Measurements from ENCODE around the gene LCLAT1. TPM values are rescaled to one million over a fixed set of nuclear protein-coding genes. Genes with fewer than 3 reads are reported as not detected.
A peak's percentile ranks its signal among the peaks of the same experiment; 100 is the strongest.
"Not testable (repeated sequence)": the region's sequence is repeated elsewhere in the genome, so short reads cannot be mapped to it uniquely, and the experiment has no call there.

The LCLAT1 gene
- total RNA-seq, 1 donor from 2014 or later, result 25.4 TPM

DNA sequence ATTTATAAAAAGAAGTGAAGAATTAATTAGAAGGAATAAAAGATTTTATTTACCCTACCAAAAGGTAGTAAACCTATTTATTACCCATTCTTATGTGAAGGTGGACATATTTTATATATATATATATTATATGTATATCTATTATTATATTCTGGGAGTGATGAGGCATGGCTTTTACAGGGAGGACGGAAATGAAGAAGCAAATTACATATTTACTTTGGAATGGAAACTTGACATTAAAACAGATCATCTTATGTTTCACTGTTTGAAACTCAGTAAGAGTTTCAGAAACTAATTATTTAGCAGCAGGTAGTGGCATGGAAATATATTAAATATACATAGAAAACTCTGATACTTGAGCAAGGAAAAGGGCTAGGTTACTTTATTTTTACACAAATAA lies 143.4 kb downstream of the LCLAT1 start:
- DNase-seq (ENCODE audit: low read depth), result no peak

DNA sequence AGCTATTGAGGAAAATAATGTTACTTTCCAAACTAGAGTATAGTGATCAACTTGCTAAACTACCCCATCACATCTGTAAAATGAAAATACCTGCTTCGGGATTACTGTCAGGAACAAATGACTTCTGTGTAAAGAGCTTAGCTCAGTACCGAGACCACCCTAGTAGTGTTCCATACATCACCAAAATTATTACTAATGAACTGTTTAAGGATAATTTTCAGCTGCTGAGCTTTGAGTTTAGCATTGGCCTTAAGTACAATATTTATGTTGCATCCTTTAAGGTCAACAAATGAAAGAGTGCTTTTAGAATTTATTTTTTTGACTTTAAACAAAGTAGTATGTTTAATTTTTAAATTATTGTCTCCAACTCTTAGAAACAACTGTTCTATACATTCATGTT lies 144.1 kb downstream of the LCLAT1 start:
- DNase-seq (ENCODE audit: low read depth), result no peak

- no peak for DNase-seq (ENCODE audit: low read depth)
Measured at GRCh38 chr2:30601375-30601774, 154.3 kb downstream of the LCLAT1 start.

GRCh38 chr2:30605197-30605596 lies 158.2 kb downstream of the LCLAT1 start:
- no peak for DNase-seq (ENCODE audit: low read depth)

- DNase-seq (ENCODE audit: low read depth), result no peak
Measured at GRCh38 chr2:30608643-30609042, 161.6 kb downstream of the LCLAT1 start.

GRCh38 chr2:30611583-30611982 lies 164.5 kb downstream of the LCLAT1 start:
- DNase-seq (ENCODE audit: low read depth), result peak; percentile 23

- DNase-seq (ENCODE audit: low read depth), result peak; percentile 51
Measured at GRCh38 chr2:30612371-30612770, 165.3 kb downstream of the LCLAT1 start.

DNA sequence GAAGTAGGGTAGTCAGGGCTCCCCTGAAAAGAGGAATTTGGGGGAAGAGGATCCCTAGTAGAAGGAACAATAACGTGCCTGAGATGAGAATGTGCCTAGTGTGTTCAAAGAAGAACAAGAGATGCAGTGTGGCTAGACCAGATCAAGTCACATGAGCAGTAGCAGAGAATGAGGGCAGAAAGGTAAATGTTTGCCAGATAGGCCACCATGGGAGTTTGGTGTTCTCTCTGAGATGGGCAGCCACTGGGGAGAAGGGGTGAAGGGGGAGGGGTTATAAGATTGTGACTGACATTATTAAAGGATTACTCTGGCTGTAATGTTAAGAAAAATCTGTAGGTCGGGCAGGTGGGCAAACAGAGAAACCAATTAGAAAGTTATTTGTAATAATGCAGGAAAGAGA lies 166.0 kb downstream of the LCLAT1 start:
- DNase-seq (ENCODE audit: low read depth), result no peak

DNA sequence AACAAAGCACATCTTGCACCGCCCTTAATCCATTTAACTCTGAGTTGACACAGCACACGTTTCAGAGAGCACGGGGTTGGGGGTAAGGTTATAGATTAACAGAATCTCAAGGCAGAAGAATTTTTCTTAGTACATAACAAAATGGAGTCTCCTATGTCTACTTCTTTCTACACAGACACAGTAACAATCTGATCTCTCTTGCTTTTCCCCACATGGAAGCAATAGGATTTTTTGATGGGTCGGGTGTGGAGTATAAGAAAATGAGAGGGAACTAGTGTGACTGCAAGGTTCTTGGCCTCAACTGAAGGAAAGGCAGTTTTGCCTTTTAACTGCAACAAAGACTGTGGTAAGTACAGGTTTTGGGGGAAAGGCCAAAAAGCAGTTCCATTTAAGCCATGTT lies 167.2 kb downstream of the LCLAT1 start:
- DNase-seq (ENCODE audit: low read depth), result not testable (repeated sequence)

- DNase-seq (ENCODE audit: low read depth), result no peak
Measured at GRCh38 chr2:30615926-30616325, 168.9 kb downstream of the LCLAT1 start.

GRCh38 chr2:30620102-30620501 lies 173.1 kb downstream of the LCLAT1 start:
- DNase-seq (ENCODE audit: low read depth), result no peak

DNA sequence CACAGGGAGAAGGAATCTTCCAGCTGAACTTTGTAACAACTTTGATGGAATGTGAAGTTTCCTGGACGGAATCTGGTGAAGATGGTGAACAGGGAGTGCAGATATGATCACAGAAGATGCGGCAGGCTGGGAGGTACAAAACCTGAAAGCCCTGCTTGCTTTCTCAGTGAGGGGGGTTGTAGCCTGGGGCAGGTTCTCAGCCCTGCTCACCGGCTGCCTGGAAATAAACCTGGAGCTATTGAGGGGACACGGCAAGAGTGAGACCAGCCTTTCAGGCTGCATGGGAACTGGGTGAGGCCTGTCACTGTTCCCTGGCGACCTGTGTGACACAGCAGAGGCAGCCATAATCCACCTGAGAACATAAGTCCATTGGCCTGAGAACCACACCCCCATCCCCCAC lies 174.8 kb downstream of the LCLAT1 start:
- no peak for DNase-seq (ENCODE audit: low read depth)

- no peak for DNase-seq (ENCODE audit: low read depth)
Measured at GRCh38 chr2:30622452-30622851, 175.4 kb downstream of the LCLAT1 start.

- no peak for DNase-seq (ENCODE audit: low read depth)
Measured at GRCh38 chr2:30625276-30625675, 178.2 kb downstream of the LCLAT1 start.

GRCh38 chr2:30625701-30626100 lies 178.7 kb downstream of the LCLAT1 start:
- DNase-seq (ENCODE audit: low read depth), result no peak

DNA sequence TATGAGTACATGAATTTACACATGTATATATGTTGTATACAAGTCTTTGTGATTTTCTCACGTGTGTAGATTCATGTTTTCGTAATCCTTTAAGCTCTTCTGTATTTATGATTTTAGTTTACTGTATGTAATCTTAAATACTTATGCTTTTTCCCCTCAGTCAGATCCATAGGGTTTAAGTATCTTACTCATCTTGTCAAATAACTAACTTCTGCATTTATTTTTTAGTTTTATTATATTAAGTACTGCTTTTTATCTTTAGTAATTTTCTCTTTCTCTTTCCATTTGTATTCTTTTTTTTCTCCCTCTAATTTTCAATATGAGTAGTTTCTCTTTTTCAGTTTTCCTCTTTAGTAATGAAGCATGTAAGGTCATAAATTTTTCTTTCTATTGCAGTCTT lies 179.4 kb downstream of the LCLAT1 start:
- DNase-seq (ENCODE audit: low read depth), result no peak

- no peak for DNase-seq (ENCODE audit: low read depth)
Measured at GRCh38 chr2:30627151-30627550, 180.1 kb downstream of the LCLAT1 start.

GRCh38 chr2:30628341-30628740 lies 181.3 kb downstream of the LCLAT1 start:
- peak; percentile 92 for DNase-seq (ENCODE audit: low read depth)

DNA sequence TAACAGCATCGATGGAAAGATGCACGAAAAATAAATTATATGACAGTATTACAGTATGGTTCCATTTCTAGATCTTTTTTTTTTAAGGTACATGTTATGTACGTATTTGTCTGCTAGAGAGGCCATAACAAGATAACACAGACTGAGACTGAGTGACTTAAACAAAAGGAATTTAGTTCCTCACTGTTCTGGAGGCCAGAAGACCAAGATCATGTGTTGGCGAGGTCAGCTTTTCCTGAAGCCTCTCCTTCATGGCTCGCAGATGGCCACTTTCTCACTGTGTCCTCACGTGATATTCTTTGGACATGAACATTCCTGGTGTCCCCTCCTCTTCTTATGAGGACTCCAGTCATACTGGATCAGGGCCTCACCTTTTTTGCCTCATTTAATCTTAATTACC lies 182.8 kb downstream of the LCLAT1 start:
- DNase-seq (ENCODE audit: low read depth), result peak; percentile 54

DNA sequence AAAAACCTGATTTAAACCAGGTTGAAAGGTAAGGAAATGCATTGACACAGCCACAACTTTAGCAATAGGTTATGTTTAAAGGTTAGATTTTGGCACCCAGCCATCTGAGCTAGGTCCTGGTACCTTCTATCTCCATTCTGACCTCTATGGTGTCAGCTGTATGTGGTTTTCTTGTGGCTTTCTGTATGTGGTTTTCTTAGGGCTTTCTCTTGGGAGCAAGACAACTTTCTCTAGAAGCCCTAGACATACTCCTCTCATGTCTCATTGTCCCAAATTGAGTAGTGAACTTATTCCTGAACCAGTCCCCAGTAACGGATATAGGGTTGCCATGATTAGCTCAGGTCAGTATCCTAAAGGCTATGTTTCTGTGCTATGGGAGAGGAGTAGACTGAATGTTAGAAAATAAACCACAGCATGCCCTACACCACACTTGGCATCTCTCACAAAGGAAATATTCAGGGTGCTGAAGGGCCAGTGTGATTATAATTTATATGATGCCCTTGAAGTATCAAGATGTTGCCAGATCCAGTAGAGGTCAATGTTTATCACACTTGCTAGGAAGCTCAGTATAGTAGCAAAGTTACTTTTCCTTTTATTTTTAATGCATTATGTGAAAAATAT lies 184.1 kb downstream of the LCLAT1 start:
- DNase-seq (ENCODE audit: low read depth), result peak; percentile 67

GRCh38 chr2:30633039-30633438 lies 186.0 kb downstream of the LCLAT1 start:
- DNase-seq (ENCODE audit: low read depth), result no peak

- no peak for DNase-seq (ENCODE audit: low read depth)
Measured at GRCh38 chr2:30636311-30636710, 189.3 kb downstream of the LCLAT1 start.

DNA sequence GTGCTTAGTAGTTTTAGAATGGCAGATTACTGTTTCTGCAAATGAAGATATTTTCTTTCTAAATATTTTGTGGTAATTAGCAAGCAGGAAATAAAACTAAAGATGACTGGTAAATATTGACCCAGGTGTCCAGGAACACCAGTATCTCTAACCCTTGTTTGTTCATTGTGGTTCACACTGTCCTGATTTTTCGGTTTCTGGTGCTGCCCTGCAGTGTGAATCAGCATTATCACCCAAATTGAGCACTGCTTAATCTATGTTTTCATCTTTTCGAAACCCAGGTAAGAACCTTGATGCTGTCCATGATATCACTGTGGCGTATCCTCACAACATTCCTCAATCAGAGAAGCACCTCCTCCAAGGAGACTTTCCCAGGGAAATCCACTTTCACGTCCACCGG lies 192.8 kb downstream of the LCLAT1 start:
- DNase-seq (ENCODE audit: low read depth), result no peak

GRCh38 chr2:30641765-30642345 lies 194.8 kb downstream of the LCLAT1 start:
- no peak for DNase-seq (ENCODE audit: low read depth)

All from renal cortical epithelial cell (primary cell).